HG03432 (cell line): ENCODE results near the gene FCHO2.

Experiments used
- ATAC-seq: cut with Tn5 transposase; IDR thresholded peaks from one replicate; pipeline ENCODE4 v1.9.1; 2021; ENCODE audit warnings: mild to moderate bottlenecking, moderate library complexity; ENCODE audit not compliant: unreplicated experiment

FCHO2 gene

DNA sequence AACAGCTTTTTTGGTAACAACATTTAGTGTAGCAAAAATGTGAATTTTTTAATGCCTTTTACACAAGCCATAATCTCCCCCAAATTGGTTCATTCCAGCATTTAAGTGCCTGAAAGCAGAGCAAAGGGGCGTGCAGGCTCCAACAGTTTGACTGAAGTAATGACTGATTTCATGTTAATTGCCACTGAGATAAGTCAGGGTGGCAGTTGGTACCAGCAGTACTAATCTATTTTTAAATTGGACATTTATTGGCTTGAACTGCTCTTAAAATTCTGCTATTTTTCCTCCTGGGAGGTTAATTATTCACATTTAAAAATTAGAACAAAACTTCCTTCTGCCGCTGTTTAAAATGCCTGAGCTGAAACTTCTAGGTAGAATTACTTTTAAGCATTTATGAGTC, 176.9 kb downstream of the FCHO2 start:
- no peak for ATAC-seq

DNA sequence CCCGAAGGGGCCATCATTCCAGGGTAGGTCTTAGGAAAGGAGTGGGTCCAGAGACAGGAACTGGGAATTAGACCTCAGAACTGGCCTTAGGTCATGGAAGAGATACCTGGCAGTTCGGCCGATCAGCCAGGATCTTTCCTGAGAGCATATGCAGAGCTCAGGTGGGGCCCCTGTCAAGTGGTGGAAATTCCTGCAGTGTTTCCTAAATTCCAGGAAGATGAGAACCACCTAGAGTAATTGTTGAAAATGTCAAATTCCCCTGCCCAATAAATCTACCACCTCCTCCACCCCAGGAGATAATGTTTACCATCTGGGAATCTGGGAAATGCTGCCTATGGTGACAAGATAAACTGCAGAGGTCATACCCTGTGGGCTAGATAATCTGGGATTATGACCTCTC, 179.2 kb downstream of the FCHO2 start:
- ATAC-seq, result no peak

DNA sequence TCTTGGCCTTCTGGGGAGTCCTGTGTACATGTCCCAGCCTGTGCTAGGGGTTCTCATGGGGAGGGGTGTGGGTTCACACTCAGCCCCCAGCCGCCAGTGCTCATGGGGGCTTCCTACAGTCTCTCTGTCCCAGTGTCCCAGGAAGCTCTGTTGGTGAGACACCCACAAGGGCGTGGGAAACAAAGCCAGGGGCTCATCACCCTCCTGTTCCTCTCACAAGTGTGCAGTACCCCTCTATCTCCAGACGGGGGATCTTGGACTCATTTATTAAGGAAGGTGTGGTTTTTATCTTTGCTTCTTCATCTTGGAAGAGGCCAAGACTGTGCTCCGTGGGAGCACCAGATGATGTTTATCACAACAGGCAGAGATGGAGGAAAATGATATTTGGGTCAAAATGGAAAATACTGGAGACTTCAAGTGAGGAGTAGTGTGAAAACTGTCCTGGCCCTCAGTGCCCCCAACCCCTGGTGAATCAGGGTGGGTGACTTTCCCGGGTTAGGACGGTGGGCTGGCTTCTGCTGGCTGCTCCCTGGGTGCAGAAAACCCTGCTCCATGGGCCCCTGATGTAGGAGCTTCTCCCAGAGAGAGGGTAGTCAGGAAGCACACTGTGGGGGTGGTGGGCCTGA, 179.7 kb downstream of the FCHO2 start:
- no peak for ATAC-seq

DNA sequence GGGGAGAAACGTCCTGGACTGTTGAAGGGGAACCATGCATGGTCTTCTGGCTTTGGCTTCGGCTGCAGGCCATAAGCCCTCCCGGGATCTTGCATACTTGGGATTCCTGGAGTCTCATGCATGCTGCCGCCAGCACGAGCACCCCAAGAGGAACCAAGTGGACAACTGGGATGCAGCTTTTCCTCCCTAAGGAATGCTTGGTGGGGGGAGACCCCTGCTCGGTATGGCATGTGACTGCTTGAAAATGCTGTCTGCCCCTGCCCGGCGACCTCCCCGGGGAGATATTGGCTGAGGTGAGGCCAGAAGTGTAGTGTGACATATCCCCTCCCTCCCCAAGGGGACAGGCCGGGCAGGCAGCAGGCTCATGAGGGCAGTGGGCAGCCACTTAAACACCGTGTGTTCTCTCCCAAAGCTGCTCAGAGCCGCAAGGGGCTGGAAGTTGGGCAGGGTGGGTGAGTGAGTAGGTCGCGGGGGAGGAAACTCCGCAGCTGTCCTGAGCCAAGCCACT, 180.3 kb downstream of the FCHO2 start:
- ATAC-seq, result no peak

DNA sequence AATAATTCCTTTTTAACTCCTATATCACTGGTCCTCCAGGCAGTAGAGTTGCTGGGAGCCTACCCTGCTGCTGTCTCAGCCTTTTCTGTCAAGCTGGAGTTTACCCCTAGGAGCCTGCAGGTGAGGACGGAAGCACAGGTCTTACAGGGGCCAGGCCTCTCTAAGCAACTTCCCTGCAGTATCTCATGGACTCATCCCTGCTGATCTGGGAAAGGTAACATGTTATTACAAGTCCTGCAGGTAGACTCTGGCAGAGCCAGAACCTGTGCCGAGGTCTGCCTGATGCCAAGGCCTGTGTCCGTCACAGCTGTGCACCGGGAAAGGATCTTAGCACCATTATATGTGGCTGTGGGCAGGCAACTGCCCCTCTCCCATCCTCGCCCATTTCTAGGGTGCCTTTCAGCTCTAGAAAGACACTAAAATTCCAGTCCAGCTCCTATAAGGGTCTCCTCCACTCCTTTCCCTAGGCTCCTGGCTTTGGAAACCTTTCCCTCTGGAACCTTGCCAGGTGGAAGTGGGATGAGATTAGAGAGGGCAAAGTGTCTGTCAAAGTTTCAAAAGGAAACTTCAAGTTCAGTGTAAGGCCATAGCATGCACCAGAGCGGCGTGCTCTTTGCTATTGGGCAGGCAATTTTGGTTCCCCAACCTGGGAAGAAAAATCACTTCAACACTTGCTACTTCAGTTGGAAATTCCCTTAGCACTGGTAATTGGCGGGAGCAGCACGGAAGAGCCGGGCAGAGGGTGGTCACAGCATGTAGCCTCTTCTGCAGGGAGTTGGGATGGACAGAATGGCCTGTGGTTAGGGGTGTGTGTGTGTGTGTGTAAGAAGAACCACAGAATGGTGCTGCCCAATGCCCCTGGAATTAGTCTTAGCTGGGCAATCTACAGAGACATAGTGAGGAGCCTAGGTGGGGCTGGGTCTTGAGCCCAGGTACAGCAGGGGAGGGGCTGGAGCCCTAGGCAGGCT, 182.0 kb downstream of the FCHO2 start:
- no peak for ATAC-seq

DNA sequence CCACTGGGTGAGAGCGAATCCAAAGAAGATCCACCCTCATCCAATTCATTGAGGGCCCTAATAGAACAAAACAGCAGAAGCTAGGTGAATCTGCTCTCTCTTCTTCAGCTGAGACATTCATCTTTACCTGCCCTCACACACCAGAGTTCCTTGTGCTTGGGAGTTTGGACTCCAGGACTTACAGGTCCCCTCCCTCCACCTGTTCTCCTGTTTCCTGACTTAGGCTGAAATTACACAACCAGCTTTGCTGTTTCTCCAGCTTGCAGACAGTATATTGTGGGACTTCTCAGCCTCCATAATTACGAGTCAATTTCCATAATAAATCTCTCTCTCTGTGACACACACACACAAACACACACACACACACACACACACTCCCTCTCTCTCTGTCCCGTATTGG, 183.6 kb downstream of the FCHO2 start:
- ATAC-seq, result no peak
